WERI-Rb-1 (cell line): ENCODE results near the gene MACROD2.

Experiments used
- DNase-seq: peaks from one replicate; pipeline ENCODE4 v3.0.0-alpha.2; 2020
- H3K27ac ChIP-seq: fragments of 250-450 bp; sonication (Bioruptor Pico); 2 replicates; pipeline ENCODE4 v1.5.1; 2020; ENCODE audit warnings: mild to moderate bottlenecking, moderate library complexity
- H3K27me3 ChIP-seq: fragments of 250-450 bp; sonication (Bioruptor Pico); 2 replicates; pipeline ENCODE4 v1.5.1; 2021; ENCODE audit warnings: mild to moderate bottlenecking, low read depth, moderate library complexity; ENCODE audit not compliant: insufficient read depth, severe bottlenecking
- H3K36me3 ChIP-seq: fragments of 250-450 bp; sonication (Bioruptor Pico); 2 replicates; pipeline ENCODE4 v1.5.1; 2020; ENCODE audit warnings: mild to moderate bottlenecking, moderate library complexity
- H3K4me3 ChIP-seq: 2 replicates; pipeline ENCODE4 v1.5.1; 2011; ENCODE audit warnings: low read depth, mild to moderate bottlenecking, control low read depth, low read length
- H3K9me3 ChIP-seq: fragments of 250-450 bp; sonication (Bioruptor Pico); 2 replicates; pipeline ENCODE4 v1.5.1; 2021; ENCODE audit warnings: mild to moderate bottlenecking, moderate library complexity; ENCODE audit not compliant: severe bottlenecking
- TF ChIP-seq, protein P1 (sequence below): IDR thresholded peaks from 2 replicates; pipeline ENCODE4 v1.5.1; 2011; ENCODE audit warnings: low read depth, mild to moderate bottlenecking, control low read depth, inconsistent platforms, low read length

Gene MACROD2

GRCh38 chr20:15711177-15711576 is 1715.9 kb downstream of the MACROD2 start:
- no peak overlapping the region for H3K4me3 ChIP-seq
- TF ChIP-seq, protein P1, sequence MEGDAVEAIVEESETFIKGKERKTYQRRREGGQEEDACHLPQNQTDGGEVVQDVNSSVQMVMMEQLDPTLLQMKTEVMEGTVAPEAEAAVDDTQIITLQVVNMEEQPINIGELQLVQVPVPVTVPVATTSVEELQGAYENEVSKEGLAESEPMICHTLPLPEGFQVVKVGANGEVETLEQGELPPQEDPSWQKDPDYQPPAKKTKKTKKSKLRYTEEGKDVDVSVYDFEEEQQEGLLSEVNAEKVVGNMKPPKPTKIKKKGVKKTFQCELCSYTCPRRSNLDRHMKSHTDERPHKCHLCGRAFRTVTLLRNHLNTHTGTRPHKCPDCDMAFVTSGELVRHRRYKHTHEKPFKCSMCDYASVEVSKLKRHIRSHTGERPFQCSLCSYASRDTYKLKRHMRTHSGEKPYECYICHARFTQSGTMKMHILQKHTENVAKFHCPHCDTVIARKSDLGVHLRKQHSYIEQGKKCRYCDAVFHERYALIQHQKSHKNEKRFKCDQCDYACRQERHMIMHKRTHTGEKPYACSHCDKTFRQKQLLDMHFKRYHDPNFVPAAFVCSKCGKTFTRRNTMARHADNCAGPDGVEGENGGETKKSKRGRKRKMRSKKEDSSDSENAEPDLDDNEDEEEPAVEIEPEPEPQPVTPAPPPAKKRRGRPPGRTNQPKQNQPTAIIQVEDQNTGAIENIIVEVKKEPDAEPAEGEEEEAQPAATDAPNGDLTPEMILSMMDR: no peak
- H3K27me3 ChIP-seq: no peaks in the 10 kb centered on the region

DNA sequence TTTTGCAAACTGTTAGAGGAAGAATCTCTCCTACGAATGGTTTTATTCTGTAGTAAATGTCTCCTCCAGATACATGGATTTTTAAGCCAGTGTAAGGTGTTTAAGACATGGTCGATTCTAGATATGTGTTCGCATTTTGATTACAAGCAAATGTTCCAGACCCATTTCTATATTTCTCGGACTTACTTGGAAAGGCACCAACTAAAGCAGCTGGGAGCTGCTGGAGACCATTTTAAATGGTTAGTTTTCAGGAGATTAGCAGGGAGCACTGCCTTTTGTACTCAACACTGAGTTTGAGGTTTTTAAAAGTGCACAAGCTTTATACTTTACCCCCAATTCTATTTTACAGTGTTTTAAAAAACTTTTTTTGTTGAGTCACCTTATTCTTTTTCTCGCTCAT is 1720.9 kb downstream of the MACROD2 start:
- TF ChIP-seq, protein P1: no peak
- H3K4me3 ChIP-seq: no peak overlapping the region
- H3K9me3 ChIP-seq: no peaks in the 10 kb centered on the region
- no peak for DNase-seq
- H3K36me3 ChIP-seq: no peaks in the 10 kb centered on the region
- H3K27me3 ChIP-seq: no peaks in the 10 kb centered on the region
- no peak overlapping the region for H3K27ac ChIP-seq

More at GRCh38 chr20:15711177-15711576, 1715.9 kb downstream of the MACROD2 start:
- no peaks in the 10 kb centered on the region for H3K9me3 ChIP-seq
- DNase-seq: no peak
- no peak overlapping the region for H3K27ac ChIP-seq
- H3K36me3 ChIP-seq: no peaks in the 10 kb centered on the region

- no peak overlapping the region for H3K27ac ChIP-seq
- H3K36me3 ChIP-seq: no peaks in the 10 kb centered on the region
- no peak for DNase-seq
- peaks cover 3% of the 10 kb centered on the region for H3K9me3 ChIP-seq
- no peak overlapping the region for H3K4me3 ChIP-seq
- no peaks in the 10 kb centered on the region for H3K27me3 ChIP-seq
- TF ChIP-seq, protein P1: no peak
Observed at GRCh38 chr20:15726416-15726815, 1731.1 kb downstream of the MACROD2 start.

DNA sequence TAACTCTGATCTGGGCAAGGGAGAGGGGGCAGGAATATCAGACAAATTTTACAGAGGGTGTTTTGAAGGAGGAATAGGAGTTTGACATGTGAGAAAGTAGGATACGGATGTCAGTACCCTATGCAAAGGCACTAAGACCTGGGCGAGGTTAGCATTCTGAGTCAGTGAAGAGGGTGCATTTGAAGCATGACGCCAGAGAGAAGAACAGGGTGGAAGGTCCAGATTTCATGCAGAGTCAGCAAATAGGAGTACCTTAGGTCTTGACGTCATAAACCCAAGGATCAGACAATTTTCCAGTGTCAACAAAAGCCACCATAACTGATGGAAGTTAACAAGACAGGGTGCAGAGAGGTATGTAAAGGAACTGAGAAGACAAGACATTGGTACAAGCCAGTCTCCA is 1738.7 kb downstream of the MACROD2 start:
- TF ChIP-seq, protein P1: no peak
- no peak for DNase-seq

GRCh38 chr20:15739035-15739434 is 1743.7 kb downstream of the MACROD2 start:
- Histone ChIP-seq H3K4me3 (no peak overlapping the region), H3K9me3 (no peaks in the 10 kb centered on the region), H3K27me3 (no peaks in the 10 kb centered on the region), H3K27ac (no peak overlapping the region), H3K36me3 (no peaks in the 10 kb centered on the region)
- no peak for DNase-seq
- TF ChIP-seq, protein P1: no peak

More for the DNA sequence above, 1738.7 kb downstream of the MACROD2 start:
- H3K27me3 ChIP-seq: no peaks in the 10 kb centered on the region
- no peak overlapping the region for H3K27ac ChIP-seq
- H3K36me3 ChIP-seq: no peaks in the 10 kb centered on the region
- H3K4me3 ChIP-seq: no peak overlapping the region
- no peaks in the 10 kb centered on the region for H3K9me3 ChIP-seq

DNA sequence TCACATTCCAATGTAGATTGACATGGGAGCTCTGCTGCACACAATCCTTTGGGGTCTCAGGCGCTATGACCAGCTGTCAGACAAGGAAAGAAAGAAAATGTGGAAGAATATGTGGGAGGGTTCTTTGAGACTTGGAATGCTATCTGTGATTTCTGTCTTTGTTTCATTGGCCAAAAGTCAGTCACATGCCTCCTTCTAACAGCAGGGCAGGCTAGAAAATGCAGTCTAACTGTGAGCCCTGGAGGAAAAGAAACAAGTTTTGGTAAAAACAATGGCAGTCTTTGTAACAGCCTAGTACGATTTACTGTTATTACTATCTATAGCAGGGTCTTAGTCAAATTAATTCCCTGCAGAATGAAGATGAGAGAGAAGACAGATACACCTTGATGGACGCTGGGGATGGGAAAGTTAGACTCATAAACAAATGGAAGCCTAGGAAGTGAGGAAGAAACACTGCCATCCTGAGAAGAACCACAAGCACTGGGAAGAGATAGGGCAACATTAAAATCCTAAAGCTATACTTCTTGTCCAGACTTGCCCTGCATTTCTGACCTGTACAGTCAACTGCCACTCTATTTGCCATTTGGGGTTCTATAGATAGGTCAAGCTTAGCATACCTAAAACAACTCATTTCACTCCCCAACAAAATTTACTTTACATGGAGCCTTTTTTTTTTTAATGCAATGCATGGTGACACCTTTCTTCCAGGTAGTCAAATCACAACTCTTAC is 1744.9 kb downstream of the MACROD2 start:
- H3K27me3 ChIP-seq: no peaks in the 10 kb centered on the region
- TF ChIP-seq, protein P1: no peak
- H3K4me3 ChIP-seq: no peak overlapping the region
- H3K36me3 ChIP-seq: no peaks in the 10 kb centered on the region
- no peak for DNase-seq
- H3K27ac ChIP-seq: no peak overlapping the region
- H3K9me3 ChIP-seq: no peaks in the 10 kb centered on the region
